Measurements from ENCODE around the gene DYNLT4. TPM values are rescaled to one million over a fixed set of nuclear protein-coding genes. Genes with fewer than 3 reads are reported as not detected.

Gene DYNLT4
- total RNA-seq, 4 donors from 2014 or later = 2.4 TPM; not detected in 3

DNA sequence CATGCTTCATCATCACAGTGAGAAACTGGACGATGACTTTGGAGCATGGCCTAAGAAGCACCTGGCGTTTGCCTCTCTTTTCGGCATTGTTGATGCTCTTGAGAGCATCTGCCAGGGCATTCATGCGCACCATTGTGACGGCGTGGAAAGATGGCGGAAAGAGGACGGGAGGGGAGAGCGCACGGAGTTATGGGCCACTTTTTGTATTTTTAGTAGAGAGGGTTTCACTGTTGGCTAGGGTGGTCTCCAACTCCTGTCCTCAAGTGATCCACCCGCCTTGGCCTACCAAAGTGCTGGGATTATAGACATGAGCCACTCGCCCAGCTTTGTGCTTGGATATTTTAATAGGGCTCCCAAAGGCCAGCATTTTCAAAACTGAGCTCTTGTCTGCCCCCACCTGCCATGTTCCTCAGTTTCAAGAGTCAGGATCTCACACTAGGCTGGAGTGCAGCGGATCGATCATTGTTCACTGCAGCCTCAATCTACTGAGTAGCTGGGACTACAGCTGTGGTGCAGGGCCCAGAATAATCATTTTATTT, 26.5 kb downstream of the DYNLT4 start:
- WGBS, 2 donors = 91 to 94% methylated on average over 14 of the region's 14 CpGs
- DNase-seq (ENCODE audit: low spot score in 2 of 2) = no peak

DNA sequence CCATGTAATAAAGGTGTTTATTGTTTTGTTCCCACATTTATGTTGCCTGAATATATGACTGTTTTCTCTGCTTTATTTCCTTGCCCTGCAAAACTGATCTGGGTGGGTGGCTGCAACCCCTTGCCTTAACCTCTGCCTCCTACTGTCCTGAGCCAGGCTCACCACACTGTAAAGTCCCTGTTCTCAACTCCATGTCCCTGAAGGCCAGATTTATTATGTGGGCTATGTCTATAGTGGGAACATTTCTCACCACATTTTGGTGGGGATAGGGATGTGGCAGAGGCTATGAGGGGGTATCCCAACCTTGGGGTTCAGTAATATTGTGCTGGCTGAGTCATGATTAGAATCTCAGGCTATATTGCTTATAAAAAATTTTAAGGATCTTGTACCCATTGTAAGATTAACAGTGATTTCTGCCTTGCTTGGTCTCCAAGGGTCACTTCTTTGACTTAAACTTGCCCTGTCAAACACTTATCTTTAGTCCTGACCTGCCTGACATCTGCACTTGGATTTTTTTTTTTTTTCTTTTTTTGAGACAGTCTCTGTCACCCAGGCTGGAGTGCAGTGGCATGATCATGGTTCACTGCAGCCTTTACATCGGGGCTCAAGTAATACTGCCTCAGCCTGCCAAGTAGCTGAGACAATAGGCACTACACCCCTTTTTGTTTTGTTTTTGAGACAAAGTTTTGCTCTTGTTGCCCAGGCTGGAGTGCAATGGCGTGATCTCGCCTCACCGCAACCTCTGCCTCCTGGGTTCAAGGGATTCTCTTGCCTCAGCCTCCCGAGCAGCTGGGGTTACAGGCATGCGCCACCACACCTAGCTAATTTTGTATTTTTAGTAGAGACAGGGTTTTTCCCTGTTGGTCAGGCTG, 28.2 kb downstream of the DYNLT4 start:
- intact Hi-C loops (cut with DNase I; ENCODE audit: low total_unique reads) = no loop called here
- WGBS, 2 donors = 87 to 91% methylated on average over 6 of the region's 6 CpGs
- H3K4me3 ChIP-seq (ENCODE audit: low read depth, poor library complexity, severe bottlenecking) = no peak overlapping the region
- no peak for DNase-seq (ENCODE audit: low spot score in 2 of 2)
- TF ChIP-seq, protein P1, sequence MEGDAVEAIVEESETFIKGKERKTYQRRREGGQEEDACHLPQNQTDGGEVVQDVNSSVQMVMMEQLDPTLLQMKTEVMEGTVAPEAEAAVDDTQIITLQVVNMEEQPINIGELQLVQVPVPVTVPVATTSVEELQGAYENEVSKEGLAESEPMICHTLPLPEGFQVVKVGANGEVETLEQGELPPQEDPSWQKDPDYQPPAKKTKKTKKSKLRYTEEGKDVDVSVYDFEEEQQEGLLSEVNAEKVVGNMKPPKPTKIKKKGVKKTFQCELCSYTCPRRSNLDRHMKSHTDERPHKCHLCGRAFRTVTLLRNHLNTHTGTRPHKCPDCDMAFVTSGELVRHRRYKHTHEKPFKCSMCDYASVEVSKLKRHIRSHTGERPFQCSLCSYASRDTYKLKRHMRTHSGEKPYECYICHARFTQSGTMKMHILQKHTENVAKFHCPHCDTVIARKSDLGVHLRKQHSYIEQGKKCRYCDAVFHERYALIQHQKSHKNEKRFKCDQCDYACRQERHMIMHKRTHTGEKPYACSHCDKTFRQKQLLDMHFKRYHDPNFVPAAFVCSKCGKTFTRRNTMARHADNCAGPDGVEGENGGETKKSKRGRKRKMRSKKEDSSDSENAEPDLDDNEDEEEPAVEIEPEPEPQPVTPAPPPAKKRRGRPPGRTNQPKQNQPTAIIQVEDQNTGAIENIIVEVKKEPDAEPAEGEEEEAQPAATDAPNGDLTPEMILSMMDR (IDR thresholded peaks at IDR 0.05) = no peak
- no peak for TF ChIP-seq POLR2A (IDR thresholded peaks at IDR 0.05)

More for the DNA sequence above, 26.5 kb downstream of the DYNLT4 start:
- TF ChIP-seq, protein P1 (IDR thresholded peaks at IDR 0.05) = no peak
- no peak for TF ChIP-seq POLR2A (IDR thresholded peaks at IDR 0.05)
- intact Hi-C loops (cut with DNase I; ENCODE audit: low total_unique reads) = no loop called here
- H3K4me3 ChIP-seq (ENCODE audit: low read depth, poor library complexity, severe bottlenecking) = no peak overlapping the region

DNA sequence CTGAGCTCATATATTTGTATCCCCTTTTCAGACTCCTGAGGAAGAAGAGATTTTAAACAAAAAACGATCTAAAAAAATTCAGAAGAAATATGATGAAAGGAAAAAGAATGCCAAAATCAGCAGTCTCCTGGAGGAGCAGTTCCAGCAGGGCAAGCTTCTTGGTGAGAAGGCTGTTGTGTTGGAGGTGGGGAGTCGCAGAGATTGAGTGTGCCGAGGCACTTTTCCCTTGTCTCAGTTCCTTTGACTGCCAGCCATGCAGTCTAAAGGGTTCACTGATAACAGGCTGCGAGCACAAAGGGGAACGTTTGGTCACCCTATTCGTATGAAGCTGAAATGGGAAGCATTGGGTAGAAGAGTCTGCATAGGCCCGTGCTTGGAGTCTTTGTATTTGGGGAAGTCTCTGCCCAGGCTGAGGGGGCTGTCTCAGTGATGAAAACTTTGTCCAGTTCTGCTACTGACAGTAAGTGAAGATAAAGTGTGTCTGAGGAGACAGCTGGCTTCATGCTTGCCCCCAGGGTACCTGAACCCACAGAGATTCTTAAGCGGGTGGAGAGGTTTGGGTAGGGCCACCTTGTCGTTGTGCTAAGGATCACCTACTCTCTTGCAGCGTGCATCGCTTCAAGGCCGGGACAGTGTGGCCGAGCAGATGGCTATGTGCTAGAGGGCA, 29.0 kb downstream of the DYNLT4 start:
- WGBS, 2 donors = 71 to 77% methylated on average over 13 of the region's 13 CpGs
- H3K4me3 ChIP-seq (ENCODE audit: low read depth, poor library complexity, severe bottlenecking) = no peak overlapping the region
- DNase-seq (ENCODE audit: low spot score in 2 of 2) = no peak
- TF ChIP-seq, protein P1 (IDR thresholded peaks at IDR 0.05) = no peak
- TF ChIP-seq POLR2A (IDR thresholded peaks at IDR 0.05) = no peak
- intact Hi-C loops (cut with DNase I; ENCODE audit: low total_unique reads) = no loop called here

- intact Hi-C loops (cut with DNase I; ENCODE audit: low total_unique reads) = no loop called here
- 79 to 82% methylated on average over 14 of the region's 14 CpGs for WGBS, 2 donors
Measured at GRCh38 chr1:44777547-44777946, 29.6 kb downstream of the DYNLT4 start.

DNA sequence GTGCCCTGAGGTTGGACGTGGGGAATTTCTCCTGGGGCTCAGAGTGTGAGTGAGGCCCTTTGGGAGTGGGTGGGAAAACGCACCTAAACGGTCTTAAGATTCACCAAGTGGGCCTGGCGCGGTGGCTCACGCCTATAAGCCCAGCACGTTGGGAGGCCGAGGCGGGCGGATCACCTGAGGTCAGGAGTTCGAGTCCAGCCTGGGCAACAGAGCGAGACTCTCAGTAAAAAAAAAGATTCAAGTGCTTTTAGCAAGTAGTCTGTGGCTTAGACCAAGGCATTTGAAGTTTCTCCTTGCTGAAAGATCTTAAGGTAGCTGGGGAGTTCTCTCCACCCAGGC, 30.5 kb downstream of the DYNLT4 start:
- DNase-seq (ENCODE audit: low spot score in 2 of 2) = no peak
- WGBS, 2 donors = 38 to 50% methylated on average over 12 of the region's 12 CpGs
- TF ChIP-seq POLR2A (IDR thresholded peaks at IDR 0.05) = no peak
- TF ChIP-seq, protein P1 (IDR thresholded peaks at IDR 0.05) = no peak
- intact Hi-C loops (cut with DNase I; ENCODE audit: low total_unique reads) = no loop called here
- H3K4me3 ChIP-seq (ENCODE audit: low read depth, poor library complexity, severe bottlenecking) = peak overlapping the region; percentile 85

More at GRCh38 chr1:44777547-44777946, 29.6 kb downstream of the DYNLT4 start:
- TF ChIP-seq, protein P1 (IDR thresholded peaks at IDR 0.05) = no peak
- TF ChIP-seq POLR2A (IDR thresholded peaks at IDR 0.05) = no peak
- no peak overlapping the region for H3K4me3 ChIP-seq (ENCODE audit: low read depth, poor library complexity, severe bottlenecking)
- no peak for DNase-seq (ENCODE audit: low spot score in 2 of 2)
